ENCODE data around the gene SEC16A.

GRCh38 chr9:136509549-136509948, 26.7 kb upstream of the SEC16A start:
- TF ChIP-seq POLR2A (IDR thresholded peaks at IDR 0.05) (no peak), CTCF (IDR thresholded peaks at IDR 0.05) (no peak)

All from thyroid gland (tissue), 4 donors.